ENCODE data around the gene HK2.

The HK2 gene

GRCh38 chr2:74911061-74911460, 77.1 kb downstream of the HK2 start:
- no peak overlapping the region for H3K4me3 ChIP-seq (ENCODE audit: low read depth, low read length)
- no peak for TF ChIP-seq CTCF (IDR thresholded peaks at IDR 0.05; ENCODE audit: low read depth, low read length, missing control alignments)
- DNase-seq (ENCODE audit: low read depth): no peak

- DNase-seq (ENCODE audit: low read depth): no peak
- H3K4me3 ChIP-seq (ENCODE audit: low read depth, low read length): no peak overlapping the region
Measured at GRCh38 chr2:74915743-74916142, 81.8 kb downstream of the HK2 start.

GRCh38 chr2:74916394-74916793, 82.5 kb downstream of the HK2 start:
- H3K4me3 ChIP-seq (ENCODE audit: low read depth, low read length): no peak overlapping the region
- TF ChIP-seq CTCF (IDR thresholded peaks at IDR 0.05; ENCODE audit: low read depth, low read length, missing control alignments): no peak
- no peak for DNase-seq (ENCODE audit: low read depth)

More at GRCh38 chr2:74915743-74916142, 81.8 kb downstream of the HK2 start:
- no peak for TF ChIP-seq CTCF (IDR thresholded peaks at IDR 0.05; ENCODE audit: low read depth, low read length, missing control alignments)

- DNase-seq (ENCODE audit: low read depth): no peak
- no peak overlapping the region for H3K4me3 ChIP-seq (ENCODE audit: low read depth, low read length)
- no peak for TF ChIP-seq CTCF (IDR thresholded peaks at IDR 0.05; ENCODE audit: low read depth, low read length, missing control alignments)
Measured at GRCh38 chr2:74917702-74918619, 84.0 kb downstream of the HK2 start.

GRCh38 chr2:74919827-74920226, 85.9 kb downstream of the HK2 start:
- peak; percentile 84 for TF ChIP-seq CTCF (IDR thresholded peaks at IDR 0.05; ENCODE audit: low read depth, low read length, missing control alignments)
- H3K4me3 ChIP-seq (ENCODE audit: low read depth, low read length): peak overlapping the region; percentile 28; the same call in 1 of the 2 replicates
- no peak for DNase-seq (ENCODE audit: low read depth)

GRCh38 chr2:74921236-74921736, 87.4 kb downstream of the HK2 start:
- no peak overlapping the region for H3K4me3 ChIP-seq (ENCODE audit: low read depth, low read length)
- no peak for DNase-seq (ENCODE audit: low read depth)
- no peak for TF ChIP-seq CTCF (IDR thresholded peaks at IDR 0.05; ENCODE audit: low read depth, low read length, missing control alignments)
